SK-N-SH treated with all-trans-retinoic acid at 6 μM for 48 hours (cell line): Measurements from ENCODE around the gene SFXN5.

ENCODE experiments used
- ATAC-seq: fragments of 200-7000 bp; cut with Tn5 transposase; 3 replicates; pipeline ENCODE4 v1.9.1; 2020; ENCODE audit warnings: mild to moderate bottlenecking, moderate library complexity
- BACH2 ChIP-seq: fragments of 250-450 bp; sonication (Bioruptor Pico); IDR thresholded peaks from 2 replicates; pipeline ENCODE4 v1.9.0; 2021; ENCODE audit warnings: mild to moderate bottlenecking, borderline replicate concordance
- ESRRG ChIP-seq: fragments of 250-450 bp; sonication (Bioruptor Pico); IDR thresholded peaks from 2 replicates; pipeline ENCODE4 v1.6.1; 2021; ENCODE audit warnings: mild to moderate bottlenecking
- GLIS3 ChIP-seq: fragments of 250-450 bp; sonication (Bioruptor Pico); IDR thresholded peaks from 2 replicates; pipeline ENCODE4 v1.5.0; 2020; ENCODE audit warnings: mild to moderate bottlenecking, moderate library complexity
- ISL1 ChIP-seq: fragments of 250-450 bp; sonication (Bioruptor Pico); IDR thresholded peaks from 2 replicates; pipeline ENCODE4 v2.1.2; 2022; ENCODE audit warnings: mild to moderate bottlenecking, moderate library complexity
- OSR1 ChIP-seq: fragments of 250-450 bp; sonication (Bioruptor Pico); IDR thresholded peaks from 2 replicates; pipeline ENCODE4 v1.8.0; 2022; ENCODE audit warnings: moderate library complexity, mild to moderate bottlenecking, inconsistent platforms
- PATZ1 ChIP-seq: fragments of 250-450 bp; sonication (Bioruptor Pico); IDR thresholded peaks from 2 replicates; pipeline ENCODE4 v1.8.0; 2020; ENCODE audit warnings: mild to moderate bottlenecking, moderate library complexity, borderline replicate concordance
- PPARA ChIP-seq: fragments of 250-450 bp; sonication (Bioruptor Pico); IDR thresholded peaks from 2 replicates; pipeline ENCODE4 v1.5.0; 2020; ENCODE audit warnings: mild to moderate bottlenecking, borderline replicate concordance
- RARB ChIP-seq: fragments of 250-450 bp; sonication (Bioruptor Pico); IDR thresholded peaks from 2 replicates; pipeline ENCODE4 v1.8.0; 2021; ENCODE audit warnings: mild to moderate bottlenecking, moderate library complexity
- SNAI2 ChIP-seq: fragments of 250-450 bp; sonication (Bioruptor Pico); IDR thresholded peaks from 2 replicates; pipeline ENCODE4 v1.5.0; 2020; ENCODE audit warnings: mild to moderate bottlenecking, moderate library complexity
- TCF4 ChIP-seq: fragments of 250-450 bp; sonication (Bioruptor Pico); IDR thresholded peaks from 2 replicates; pipeline ENCODE4 v1.8.0; 2021; ENCODE audit warnings: mild to moderate bottlenecking, moderate library complexity, borderline replicate concordance
- TOX ChIP-seq: fragments of 250-450 bp; sonication (Bioruptor Pico); IDR thresholded peaks from 2 replicates; pipeline ENCODE4 v1.8.0; 2021; ENCODE audit warnings: mild to moderate bottlenecking, moderate library complexity, borderline replicate concordance
- ZFP3 ChIP-seq: fragments of 250-450 bp; sonication (Bioruptor Pico); IDR thresholded peaks from 2 replicates; pipeline ENCODE4 v1.5.0; 2020; ENCODE audit warnings: mild to moderate bottlenecking, moderate library complexity
- ZNF565 ChIP-seq: fragments of 450-650 bp; formaldehyde crosslinking; conservative IDR thresholded peaks from 2 replicates; pipeline ENCODE4 v1.5.0; 2020; ENCODE audit warnings: low read depth, mild to moderate bottlenecking, moderate library complexity
- ZNF70 ChIP-seq: fragments of 450-650 bp; formaldehyde crosslinking; IDR thresholded peaks from 2 replicates; pipeline ENCODE4 v1.5.0; 2020; ENCODE audit warnings: mild to moderate bottlenecking, moderate library complexity
- ZNF8 ChIP-seq: fragments of 450-650 bp; formaldehyde crosslinking; IDR thresholded peaks from 2 replicates; pipeline ENCODE4 v1.5.0; 2020; ENCODE audit warnings: mild to moderate bottlenecking, moderate library complexity
- TF ChIP-seq, protein P1 (sequence below): fragments of 250-450 bp; sonication (Bioruptor Pico); IDR thresholded peaks from 2 replicates; pipeline ENCODE4 v1.5.0; 2020; ENCODE audit warnings: mild to moderate bottlenecking, moderate library complexity
- TF ChIP-seq, protein P2 (sequence below): fragments of 250-450 bp; sonication (Bioruptor Pico); IDR thresholded peaks from 2 replicates; pipeline ENCODE4 v1.8.0; 2021; ENCODE audit warnings: low read depth, mild to moderate bottlenecking, moderate library complexity, borderline replicate concordance
- TF ChIP-seq, protein P3 (sequence below): fragments of 250-450 bp; sonication (Bioruptor Pico); IDR thresholded peaks from 2 replicates; pipeline ENCODE4 v1.5.1; 2020; ENCODE audit warnings: low read depth, mild to moderate bottlenecking, moderate library complexity

The SFXN5 gene

DNA sequence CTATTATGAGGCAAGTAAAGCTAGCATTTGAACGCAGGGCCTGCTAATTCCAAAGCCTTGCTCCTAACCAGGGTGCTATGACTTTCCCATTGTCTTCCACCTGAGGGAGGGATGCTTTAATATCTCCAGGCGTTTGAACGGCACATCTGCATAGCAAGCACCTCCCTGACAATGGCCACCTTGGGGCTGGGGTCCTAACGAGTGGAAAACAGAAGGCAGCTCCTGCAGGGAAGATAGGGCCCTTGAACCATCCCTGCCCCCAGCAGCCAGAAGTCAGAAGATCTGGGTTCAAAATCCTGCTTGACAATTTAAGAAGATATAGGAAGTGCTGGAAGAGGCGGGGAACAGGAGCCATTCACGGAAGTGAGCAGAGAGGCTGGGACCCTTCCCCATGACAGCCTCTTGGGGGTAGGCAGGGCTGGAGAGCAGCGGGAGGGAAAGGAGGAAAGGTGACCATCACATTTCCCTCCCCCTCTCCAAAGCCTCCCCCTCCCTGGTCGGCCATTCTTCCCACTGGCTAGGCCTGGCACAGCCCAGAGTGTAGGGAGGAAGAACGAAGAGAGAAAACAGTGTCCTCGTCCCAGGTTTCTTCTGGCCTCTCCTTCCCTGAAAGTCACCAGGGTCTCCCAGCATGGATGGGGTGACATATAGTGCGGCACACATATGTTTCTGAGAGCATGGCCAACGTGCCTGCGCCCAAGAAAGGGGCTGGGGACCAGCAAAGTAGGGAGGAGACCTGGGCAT lies 80.6 kb downstream of the SFXN5 start:
- ATAC-seq: no peak
- TF ChIP-seq RARB (no peak), GLIS3 (CRISPR knock-in tag) (no peak), SNAI2 (no peak), OSR1 (CRISPR knock-in tag) (no peak), TOX (no peak), ISL1 (no peak), ZNF70 (CRISPR knock-in tag) (no peak), ZFP3 (no peak)
- TF ChIP-seq, protein P1, sequence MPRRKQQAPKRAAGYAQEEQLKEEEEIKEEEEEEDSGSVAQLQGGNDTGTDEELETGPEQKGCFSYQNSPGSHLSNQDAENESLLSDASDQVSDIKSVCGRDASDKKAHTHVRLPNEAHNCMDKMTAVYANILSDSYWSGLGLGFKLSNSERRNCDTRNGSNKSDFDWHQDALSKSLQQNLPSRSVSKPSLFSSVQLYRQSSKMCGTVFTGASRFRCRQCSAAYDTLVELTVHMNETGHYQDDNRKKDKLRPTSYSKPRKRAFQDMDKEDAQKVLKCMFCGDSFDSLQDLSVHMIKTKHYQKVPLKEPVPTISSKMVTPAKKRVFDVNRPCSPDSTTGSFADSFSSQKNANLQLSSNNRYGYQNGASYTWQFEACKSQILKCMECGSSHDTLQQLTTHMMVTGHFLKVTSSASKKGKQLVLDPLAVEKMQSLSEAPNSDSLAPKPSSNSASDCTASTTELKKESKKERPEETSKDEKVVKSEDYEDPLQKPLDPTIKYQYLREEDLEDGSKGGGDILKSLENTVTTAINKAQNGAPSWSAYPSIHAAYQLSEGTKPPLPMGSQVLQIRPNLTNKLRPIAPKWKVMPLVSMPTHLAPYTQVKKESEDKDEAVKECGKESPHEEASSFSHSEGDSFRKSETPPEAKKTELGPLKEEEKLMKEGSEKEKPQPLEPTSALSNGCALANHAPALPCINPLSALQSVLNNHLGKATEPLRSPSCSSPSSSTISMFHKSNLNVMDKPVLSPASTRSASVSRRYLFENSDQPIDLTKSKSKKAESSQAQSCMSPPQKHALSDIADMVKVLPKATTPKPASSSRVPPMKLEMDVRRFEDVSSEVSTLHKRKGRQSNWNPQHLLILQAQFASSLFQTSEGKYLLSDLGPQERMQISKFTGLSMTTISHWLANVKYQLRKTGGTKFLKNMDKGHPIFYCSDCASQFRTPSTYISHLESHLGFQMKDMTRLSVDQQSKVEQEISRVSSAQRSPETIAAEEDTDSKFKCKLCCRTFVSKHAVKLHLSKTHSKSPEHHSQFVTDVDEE: no peak
- TF ChIP-seq, protein P2, sequence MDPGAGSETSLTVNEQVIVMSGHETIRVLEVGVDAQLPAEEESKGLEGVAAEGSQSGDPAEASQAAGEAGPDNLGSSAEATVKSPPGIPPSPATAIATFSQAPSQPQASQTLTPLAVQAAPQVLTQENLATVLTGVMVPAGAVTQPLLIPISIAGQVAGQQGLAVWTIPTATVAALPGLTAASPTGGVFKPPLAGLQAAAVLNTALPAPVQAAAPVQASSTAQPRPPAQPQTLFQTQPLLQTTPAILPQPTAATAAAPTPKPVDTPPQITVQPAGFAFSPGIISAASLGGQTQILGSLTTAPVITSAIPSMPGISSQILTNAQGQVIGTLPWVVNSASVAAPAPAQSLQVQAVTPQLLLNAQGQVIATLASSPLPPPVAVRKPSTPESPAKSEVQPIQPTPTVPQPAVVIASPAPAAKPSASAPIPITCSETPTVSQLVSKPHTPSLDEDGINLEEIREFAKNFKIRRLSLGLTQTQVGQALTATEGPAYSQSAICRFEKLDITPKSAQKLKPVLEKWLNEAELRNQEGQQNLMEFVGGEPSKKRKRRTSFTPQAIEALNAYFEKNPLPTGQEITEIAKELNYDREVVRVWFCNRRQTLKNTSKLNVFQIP (CRISPR knock-in tag): no peak

GRCh38 chr2:72989770-72990556 lies 81.5 kb downstream of the SFXN5 start:
- no peak for ATAC-seq
- TF ChIP-seq TCF4: peak; percentile 18; the same call in 1 of the 2 replicates
- TF ChIP-seq ZNF70 (CRISPR knock-in tag): no peak

DNA sequence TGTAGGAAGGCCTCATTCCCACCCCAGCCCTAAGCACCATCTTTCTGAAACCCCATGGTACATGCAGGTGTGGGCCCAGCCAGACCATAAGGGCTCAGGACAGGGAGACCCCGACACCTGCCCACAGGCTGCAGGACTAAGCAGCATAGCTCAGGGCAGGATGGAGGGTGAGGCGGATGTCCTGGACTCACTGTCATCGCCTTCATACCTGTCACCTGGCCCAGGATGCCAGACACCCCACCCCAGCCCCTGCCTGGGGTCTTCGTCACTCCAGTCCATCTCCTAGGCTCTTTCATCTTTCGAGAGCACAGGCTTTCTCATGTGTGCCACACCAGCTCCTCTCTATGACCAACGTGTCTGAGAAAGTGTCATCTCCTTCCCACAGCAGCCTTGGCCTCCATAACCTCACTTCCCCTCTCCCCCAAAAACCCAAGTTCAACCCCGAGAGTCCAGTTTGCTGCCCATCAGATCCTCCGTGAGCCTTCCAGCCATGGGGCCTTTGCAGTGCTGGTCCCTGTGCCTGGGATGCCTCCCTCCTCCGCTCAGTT lies 82.7 kb downstream of the SFXN5 start:
- no peak for ATAC-seq
- no peak for TF ChIP-seq PATZ1 (CRISPR knock-in tag)
- no peak for TF ChIP-seq TCF4
- TF ChIP-seq ISL1: no peak
- TF ChIP-seq PPARA (CRISPR knock-in tag): no peak
- TF ChIP-seq, protein P3, sequence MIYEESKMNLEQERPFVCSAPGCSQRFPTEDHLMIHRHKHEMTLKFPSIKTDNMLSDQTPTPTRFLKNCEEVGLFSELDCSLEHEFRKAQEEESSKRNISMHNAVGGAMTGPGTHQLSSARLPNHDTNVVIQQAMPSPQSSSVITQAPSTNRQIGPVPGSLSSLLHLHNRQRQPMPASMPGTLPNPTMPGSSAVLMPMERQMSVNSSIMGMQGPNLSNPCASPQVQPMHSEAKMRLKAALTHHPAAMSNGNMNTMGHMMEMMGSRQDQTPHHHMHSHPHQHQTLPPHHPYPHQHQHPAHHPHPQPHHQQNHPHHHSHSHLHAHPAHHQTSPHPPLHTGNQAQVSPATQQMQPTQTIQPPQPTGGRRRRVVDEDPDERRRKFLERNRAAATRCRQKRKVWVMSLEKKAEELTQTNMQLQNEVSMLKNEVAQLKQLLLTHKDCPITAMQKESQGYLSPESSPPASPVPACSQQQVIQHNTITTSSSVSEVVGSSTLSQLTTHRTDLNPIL (CRISPR knock-in tag): no peak
- TF ChIP-seq BACH2: no peak
- TF ChIP-seq ZNF8 (CRISPR knock-in tag): no peak
- no peak for TF ChIP-seq SNAI2
- no peak for TF ChIP-seq ESRRG (CRISPR knock-in tag)
- no peak for TF ChIP-seq ZNF565 (CRISPR knock-in tag)
- TF ChIP-seq OSR1 (CRISPR knock-in tag): no peak
- TF ChIP-seq, protein P1: no peak
